HCT116 (cell line): ENCODE measurements around the gene FALEC. TPM values are rescaled to one million over a fixed set of nuclear protein-coding genes. Genes with fewer than 3 reads are reported as not detected.

Source experiments
- ATAC-seq: fragments of 200-7000 bp; cut with Tn5 transposase; 2 replicates; pipeline ENCODE4 v1.9.1; 2020; ENCODE audit warnings: mild to moderate bottlenecking, moderate library complexity
- BruUV-seq: library from RNA; stranded (reverse); fragments of 400-500 nt; replicated peaks from 2 replicates; lab custom pipeline; 2021; lab: Mats Ljungman, UMichigan
- CTCF ChIA-PET: fragments of 300-600 bp; sonication (Branson Sonifier 250); formaldehyde crosslinking; loops from one replicate; lab custom pipeline; 2021; ENCODE audit warnings: antibody characterized with exemption; lab: Charles Lee
- POLR2A ChIA-PET: fragments of 300-600, 350-600 bp; sonication (Branson Sonifier 250); formaldehyde crosslinking; loops from one replicate; lab custom pipeline; 2021; ENCODE audit warnings: antibody characterized with exemption; lab: Charles Lee
- RAD21 ChIA-PET, 2 experiments: fragments of 300-600 bp; sonication (Branson Sonifier 250); formaldehyde crosslinking; loops; one replicate each; lab custom pipeline; 2023; ENCODE audit warnings: low total read pairs in 2 of 2; ENCODE audit not compliant: uncharacterized antibody in 2 of 2, unreplicated experiment in 2 of 2, low non-redundant PET in 1 of 2; lab: Charles Lee
- DNase-seq: peaks from one replicate; pipeline ENCODE4 v3.0.0-alpha.2; 2010; ENCODE audit warnings: low read depth, low spot score
- H2AFZ ChIP-seq: fragments of 200-600 bp; shearing (Covaris generic), sonication (generic); 2 replicates; pipeline ENCODE4 v1.6.1; 2017; ENCODE audit warnings: low read depth, mixed run types, mixed read lengths, antibody characterized with exemption, low read length; ENCODE audit not compliant: poor library complexity, severe bottlenecking
- H3K27ac ChIP-seq: 2 replicates; pipeline ENCODE4 v1.5.1; 2012; ENCODE audit warnings: low read depth, low read length
- H3K27me3 ChIP-seq: fragments of 200-600 bp; sonication (generic); 2 replicates; pipeline ENCODE4 v1.6.1; 2016; ENCODE audit warnings: mixed run types, low read length, mixed read lengths; ENCODE audit not compliant: insufficient read depth
- H3K36me3 ChIP-seq, 2 experiments: fragments of 200-500 bp in 1 of 2; fragments of 200-600 bp in 1 of 2; sonication (Bioruptor generic) in 1 of 2; sonication (generic) in 1 of 2; 2 replicates each; pipeline versions ENCODE4 v1.5.1 to v1.6.1; 2014 to 2016; ENCODE audit warnings: low read length in 2 of 2, inconsistent platforms in 1 of 2, mixed read lengths in 1 of 2, mixed run types in 1 of 2; ENCODE audit not compliant: insufficient read depth in 2 of 2, control insufficient read depth in 1 of 2
- H3K4me1 ChIP-seq, 2 experiments: fragments of 200-600 bp in 1 of 2; sonication (generic) in 1 of 2; 2 replicates each; pipeline versions ENCODE4 v1.5.1 to v1.6.1; 2012 to 2017; ENCODE audit warnings: low read length in 2 of 2, inconsistent platforms in 1 of 2, mild to moderate bottlenecking in 1 of 2, mixed read lengths in 1 of 2, mixed run types in 1 of 2, moderate library complexity in 1 of 2; ENCODE audit not compliant: insufficient read depth in 2 of 2, control insufficient read depth in 1 of 2
- H3K4me2 ChIP-seq: fragments of 200-600 bp; sonication (generic); 2 replicates; pipeline ENCODE4 v1.6.1; 2017; ENCODE audit warnings: mixed run types, low read length, mixed read lengths
- H3K4me3 ChIP-seq, 2 experiments: fragments of 200-600 bp in 1 of 2; sonication (generic) in 1 of 2; replicated peaks in 1 of 2; 2 replicates each; pipeline ENCODE4 v1.5.1; 2011 to 2016; ENCODE audit warnings: low read length in 2 of 2, control low read depth in 1 of 2, low read depth in 1 of 2, mild to moderate bottlenecking in 1 of 2, mixed read lengths in 1 of 2, mixed run types in 1 of 2
- H3K79me2 ChIP-seq: fragments of 200-600 bp; sonication (generic); 2 replicates; pipeline ENCODE4 v1.6.1; 2017; ENCODE audit warnings: mild to moderate bottlenecking, mixed run types, low read length, moderate library complexity, mixed read lengths; ENCODE audit not compliant: insufficient read depth
- H3K9ac ChIP-seq: fragments of 200-600 bp; sonication (generic); 2 replicates; pipeline ENCODE4 v1.6.1; 2016; ENCODE audit warnings: low read length, mixed read lengths
- H3K9me2 ChIP-seq: fragments of 200-600 bp; sonication (generic), shearing (Covaris generic); 2 replicates; pipeline ENCODE4 v1.6.1; 2017; ENCODE audit warnings: mixed run types, mild to moderate bottlenecking, moderate library complexity; ENCODE audit not compliant: insufficient read depth
- H3K9me3 ChIP-seq, 2 experiments: fragments of 200-500 bp in 1 of 2; fragments of 200-600 bp in 1 of 2; sonication (Bioruptor generic) in 1 of 2; sonication (generic) in 1 of 2; 2 replicates each; pipeline ENCODE4 v1.6.1; 2014 to 2017; ENCODE audit warnings: low read length in 2 of 2, mixed read lengths in 2 of 2, inconsistent platforms in 1 of 2, low read depth in 1 of 2, mild to moderate bottlenecking in 1 of 2, mixed run types in 1 of 2, moderate library complexity in 1 of 2; ENCODE audit not compliant: control insufficient read depth in 1 of 2, insufficient read depth in 1 of 2
- H4K20me1 ChIP-seq: fragments of 200-600 bp; sonication (generic), shearing (Covaris generic); 2 replicates; pipeline ENCODE4 v1.6.1; 2017; ENCODE audit warnings: mixed run types, mild to moderate bottlenecking, moderate library complexity; ENCODE audit not compliant: insufficient read depth
- CEBPB ChIP-seq: IDR thresholded peaks from 2 replicates; pipeline ENCODE4 v1.6.1; 2012; ENCODE audit warnings: low read depth
- EGR1 ChIP-seq: IDR thresholded peaks from 2 replicates; pipeline ENCODE4 v1.6.1; 2012; ENCODE audit warnings: low read depth
- FOSL1 ChIP-seq: IDR thresholded peaks from 2 replicates; pipeline ENCODE4 v1.6.1; 2012; ENCODE audit warnings: low read depth
- MAX ChIP-seq: IDR thresholded peaks from 2 replicates; pipeline ENCODE4 v1.6.1; 2012
- POLR2A ChIP-seq: IDR thresholded peaks from 2 replicates; pipeline ENCODE4 v1.7.0; 2011; ENCODE audit warnings: borderline replicate concordance; ENCODE audit not compliant: insufficient read depth, insufficient read length; ENCODE audit errors: extremely low read depth
- SP1 ChIP-seq: IDR thresholded peaks from 2 replicates; pipeline ENCODE4 v1.6.1; 2012; ENCODE audit warnings: low read depth
- ZFX ChIP-seq: fragments of 450-650 bp; IDR thresholded peaks from 2 replicates; pipeline ENCODE4 v1.6.1; 2017
- intact Hi-C: fragments of 100-400 bp; cut with micrococcal nuclease; formaldehyde crosslinking; loops from 2 replicates; pipeline ENCODE4 v1.10.0; 2022
- total RNA-seq: library from RNA; stranded (reverse); gene quantifications from one replicate; pipeline ENCODE4 v1.2.1, GENCODE V29; 2021; ENCODE audit not compliant: unreplicated experiment
- TF ChIP-seq, protein P1 (sequence below), 3 experiments: fragments of 200-600 bp in 1 of 3; sonication (generic) in 1 of 3; IDR thresholded peaks in 2 of 3; conservative IDR thresholded peaks in 1 of 3; 2 replicates each; pipeline ENCODE4 v1.5.1; 2012 to 2017; ENCODE audit warnings: low read depth in 2 of 3, low read length in 2 of 3, antibody characterized with exemption in 1 of 3, borderline replicate concordance in 1 of 3, control low read depth in 1 of 3, mild to moderate bottlenecking in 1 of 3, mixed read lengths in 1 of 3, mixed run types in 1 of 3, moderate library complexity in 1 of 3; ENCODE audit not compliant: insufficient read depth in 1 of 3

FALEC gene
- total RNA-seq, 1 experiment from 2014 or later, result 0.59 TPM

DNA sequence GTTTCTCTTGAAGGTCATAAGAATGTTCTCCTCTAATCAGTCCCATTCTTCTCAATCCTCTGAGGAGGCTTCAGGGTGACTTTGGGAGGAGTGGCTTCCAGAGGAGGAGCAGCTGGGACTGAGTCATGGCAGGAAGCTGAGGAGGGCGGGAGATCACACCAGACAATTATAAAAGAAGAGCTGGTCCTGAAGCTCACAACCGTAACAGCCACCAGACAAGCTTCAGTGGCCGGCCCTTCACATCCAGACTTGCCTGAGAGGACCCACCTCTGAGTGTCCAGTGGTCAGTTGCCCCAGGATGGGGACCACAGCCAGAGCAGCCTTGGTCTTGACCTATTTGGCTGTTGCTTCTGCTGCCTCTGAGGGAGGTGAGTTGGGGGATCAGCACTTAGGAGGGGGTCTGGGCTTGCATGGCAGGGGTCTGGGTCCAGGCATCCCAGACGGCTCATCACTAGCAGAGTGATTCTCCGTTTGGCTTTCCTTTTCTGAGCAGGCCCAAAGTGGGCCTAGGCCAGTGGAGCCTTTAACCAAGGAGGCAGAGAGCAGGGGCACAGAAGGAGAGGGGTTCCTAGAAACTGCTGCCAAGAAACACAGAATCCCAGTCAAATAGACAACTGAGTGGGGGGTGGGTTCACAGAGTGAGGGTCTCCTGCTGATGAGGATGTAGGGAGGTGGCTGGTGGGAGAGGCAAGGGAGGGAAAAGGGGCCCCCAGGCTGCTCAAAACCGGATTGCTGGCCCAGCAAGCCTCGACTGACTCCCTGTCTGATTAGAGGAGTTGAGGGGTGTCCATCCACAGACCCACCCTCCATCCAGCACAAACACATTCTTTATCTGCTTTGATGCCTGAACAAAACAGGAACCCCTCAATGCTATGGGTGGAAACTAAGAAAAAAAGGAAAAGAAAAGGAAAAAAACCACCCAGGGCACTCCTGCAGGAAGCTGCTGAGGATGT, 7.4 kb upstream of the FALEC start, which contains the start of gene ECM1:
Gene ECM1, plus strand, starts transcription at position 198 of the 953 bp plus-strand sequence. Its CDS starts 101 bp downstream, at position 299.
- Histone ChIP-seq H2AFZ (no peak within 1 kb of the TSS), H3K27me3 (no peaks in the 10 kb centered on the region), H3K4me3 (no peak within 1 kb of the TSS), H3K36me3 (peaks cover 9 to 15% of the 10 kb centered on the region in 2 experiments; a peak in 3 of 4 replicates), H3K4me2 (peak within 1 kb of the TSS; percentile 42), H4K20me1 (no peaks in the 10 kb centered on the region), H3K9ac (peak within 1 kb of the TSS; percentile 19; the same call in 1 of the 2 replicates), H3K9me2 (no peaks in the 10 kb centered on the region), H3K4me1 (peaks cover 9 to 15% of the 10 kb centered on the region in 2 experiments), H3K79me2 (no peaks in the 10 kb centered on the region), H3K27ac (peak within 1 kb of the TSS; percentile 44), H3K9me3 (no peaks in the 10 kb centered on the region)
- ATAC-seq (peak; percentile 92), DNase-seq (no peak)
- RAD21 ChIA-PET, result no interaction called here
- TSS peak; percentile 37 for BruUV-seq
- POLR2A ChIA-PET, result no interaction called here
- CTCF ChIA-PET, result no interaction called here
- intact Hi-C loops, result no loop called here
- TF ChIP-seq SP1, result no peak
- TF ChIP-seq, protein P1, sequence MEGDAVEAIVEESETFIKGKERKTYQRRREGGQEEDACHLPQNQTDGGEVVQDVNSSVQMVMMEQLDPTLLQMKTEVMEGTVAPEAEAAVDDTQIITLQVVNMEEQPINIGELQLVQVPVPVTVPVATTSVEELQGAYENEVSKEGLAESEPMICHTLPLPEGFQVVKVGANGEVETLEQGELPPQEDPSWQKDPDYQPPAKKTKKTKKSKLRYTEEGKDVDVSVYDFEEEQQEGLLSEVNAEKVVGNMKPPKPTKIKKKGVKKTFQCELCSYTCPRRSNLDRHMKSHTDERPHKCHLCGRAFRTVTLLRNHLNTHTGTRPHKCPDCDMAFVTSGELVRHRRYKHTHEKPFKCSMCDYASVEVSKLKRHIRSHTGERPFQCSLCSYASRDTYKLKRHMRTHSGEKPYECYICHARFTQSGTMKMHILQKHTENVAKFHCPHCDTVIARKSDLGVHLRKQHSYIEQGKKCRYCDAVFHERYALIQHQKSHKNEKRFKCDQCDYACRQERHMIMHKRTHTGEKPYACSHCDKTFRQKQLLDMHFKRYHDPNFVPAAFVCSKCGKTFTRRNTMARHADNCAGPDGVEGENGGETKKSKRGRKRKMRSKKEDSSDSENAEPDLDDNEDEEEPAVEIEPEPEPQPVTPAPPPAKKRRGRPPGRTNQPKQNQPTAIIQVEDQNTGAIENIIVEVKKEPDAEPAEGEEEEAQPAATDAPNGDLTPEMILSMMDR (IDR thresholded peaks at IDR 0.05 in 2 of 3, conservative IDR thresholded peaks at IDR 0.05 in 1 of 3; ENCODE audit: borderline replicate concordance in 1 of 3, insufficient read depth in 1 of 3, low read depth in 2 of 3, low read length in 2 of 3), result no peak
- TF ChIP-seq MAX, result no peak

GRCh38 chr1:150508982-150509381, 6.6 kb upstream of the FALEC start:
- Histone ChIP-seq H3K9me3 (no peaks in the 10 kb centered on the region), H3K79me2 (no peaks in the 10 kb centered on the region), H2AFZ (no peak overlapping the region), H3K4me1 (peaks cover 9 to 19% of the 10 kb centered on the region in 2 experiments), H3K27me3 (no peaks in the 10 kb centered on the region), H3K36me3 (peaks cover 9 to 15% of the 10 kb centered on the region in 2 experiments; a peak in 3 of 4 replicates), H3K9me2 (no peaks in the 10 kb centered on the region), H3K27ac (no peak overlapping the region), H3K4me3 (no peak overlapping the region), H4K20me1 (no peaks in the 10 kb centered on the region), H3K9ac (no peak overlapping the region), H3K4me2 (no peak overlapping the region)
- POLR2A ChIA-PET, result no interaction called here
- no peak for DNase-seq
- CTCF ChIA-PET, result no interaction called here
- no peak for ATAC-seq
- intact Hi-C loops, result no loop called here
- RAD21 ChIA-PET, result no interaction called here
- no peak for TF ChIP-seq CEBPB
- TF ChIP-seq EGR1, result no peak
- TF ChIP-seq POLR2A, result no peak
- no peak for TF ChIP-seq ZFX
- no peak for TF ChIP-seq FOSL1
- no peak for TF ChIP-seq MAX
- no TSS peak for BruUV-seq
